ENCODE data around the gene GRID2IP.

Gene GRID2IP

DNA sequence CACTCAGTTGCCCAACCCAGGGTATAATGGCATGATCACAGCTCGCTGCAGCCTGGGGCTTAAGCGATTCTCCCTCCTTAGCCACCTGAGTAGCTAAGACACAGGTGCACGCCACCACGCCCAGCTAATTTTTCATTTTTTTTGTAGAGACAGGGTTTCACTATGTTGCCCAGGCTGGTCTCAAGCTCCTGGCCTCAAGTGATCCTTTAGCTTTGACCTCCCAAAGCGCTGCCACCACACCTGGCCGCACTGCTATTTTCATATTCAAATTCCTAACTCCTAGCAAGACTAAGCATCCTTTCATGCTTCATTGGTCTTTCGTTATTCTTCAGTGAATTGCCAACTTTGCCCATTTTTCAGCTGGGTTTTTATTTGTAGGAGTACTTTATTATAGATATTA is 73.1 kb downstream of the GRID2IP start:
- Histone ChIP-seq H3K4me2 (no peak overlapping the region; the same call in 1 of the 2 replicates), H3K27me3 (ENCODE audit: insufficient read depth, low read depth) (no peaks in the 10 kb centered on the region), H3K4me1 (ENCODE audit: low read depth, poor library complexity, severe bottlenecking) (peaks cover 41% of the 10 kb centered on the region), H3K27ac (no peak overlapping the region), H2AFZ (ENCODE audit: low read depth) (no peak overlapping the region), H4K20me1 (ENCODE audit: insufficient read depth) (peaks cover 35% of the 10 kb centered on the region), H3K36me3 (ENCODE audit: insufficient read depth) (0 out of 2 replicates have a peak, but pooled peaks cover 3% of the 10 kb centered on the region), H3K4me3 (IDR thresholded peaks at IDR 0.05; ENCODE audit: insufficient read depth, low read depth, low read length) (no peak overlapping the region), H3K79me2 (ENCODE audit: insufficient read depth, low read depth) (peaks cover 100% of the 10 kb centered on the region), H3K9ac (no peak overlapping the region)
- TF ChIP-seq, protein P1, sequence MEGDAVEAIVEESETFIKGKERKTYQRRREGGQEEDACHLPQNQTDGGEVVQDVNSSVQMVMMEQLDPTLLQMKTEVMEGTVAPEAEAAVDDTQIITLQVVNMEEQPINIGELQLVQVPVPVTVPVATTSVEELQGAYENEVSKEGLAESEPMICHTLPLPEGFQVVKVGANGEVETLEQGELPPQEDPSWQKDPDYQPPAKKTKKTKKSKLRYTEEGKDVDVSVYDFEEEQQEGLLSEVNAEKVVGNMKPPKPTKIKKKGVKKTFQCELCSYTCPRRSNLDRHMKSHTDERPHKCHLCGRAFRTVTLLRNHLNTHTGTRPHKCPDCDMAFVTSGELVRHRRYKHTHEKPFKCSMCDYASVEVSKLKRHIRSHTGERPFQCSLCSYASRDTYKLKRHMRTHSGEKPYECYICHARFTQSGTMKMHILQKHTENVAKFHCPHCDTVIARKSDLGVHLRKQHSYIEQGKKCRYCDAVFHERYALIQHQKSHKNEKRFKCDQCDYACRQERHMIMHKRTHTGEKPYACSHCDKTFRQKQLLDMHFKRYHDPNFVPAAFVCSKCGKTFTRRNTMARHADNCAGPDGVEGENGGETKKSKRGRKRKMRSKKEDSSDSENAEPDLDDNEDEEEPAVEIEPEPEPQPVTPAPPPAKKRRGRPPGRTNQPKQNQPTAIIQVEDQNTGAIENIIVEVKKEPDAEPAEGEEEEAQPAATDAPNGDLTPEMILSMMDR (conservative IDR thresholded peaks at IDR 0.05; ENCODE audit: low read depth, low read length): no peak

DNA sequence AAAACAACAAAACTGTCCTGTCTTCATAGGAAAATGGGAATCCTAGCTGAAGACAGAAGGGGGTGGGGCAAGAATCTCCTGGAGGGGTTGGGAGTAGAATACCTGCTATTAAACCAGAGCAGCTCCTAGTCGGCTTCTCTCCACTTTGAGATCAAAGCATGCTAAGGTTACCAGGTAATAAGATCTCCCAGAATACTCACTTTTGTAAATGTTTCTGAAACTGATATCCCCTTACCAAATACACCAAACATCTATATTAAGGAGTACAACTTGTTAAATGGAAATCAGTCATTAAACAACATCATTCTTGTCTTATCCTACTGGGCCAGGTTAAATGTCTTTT is 74.0 kb downstream of the GRID2IP start:
- TF ChIP-seq, protein P1 (conservative IDR thresholded peaks at IDR 0.05; ENCODE audit: low read depth, low read length): no peak

DNA sequence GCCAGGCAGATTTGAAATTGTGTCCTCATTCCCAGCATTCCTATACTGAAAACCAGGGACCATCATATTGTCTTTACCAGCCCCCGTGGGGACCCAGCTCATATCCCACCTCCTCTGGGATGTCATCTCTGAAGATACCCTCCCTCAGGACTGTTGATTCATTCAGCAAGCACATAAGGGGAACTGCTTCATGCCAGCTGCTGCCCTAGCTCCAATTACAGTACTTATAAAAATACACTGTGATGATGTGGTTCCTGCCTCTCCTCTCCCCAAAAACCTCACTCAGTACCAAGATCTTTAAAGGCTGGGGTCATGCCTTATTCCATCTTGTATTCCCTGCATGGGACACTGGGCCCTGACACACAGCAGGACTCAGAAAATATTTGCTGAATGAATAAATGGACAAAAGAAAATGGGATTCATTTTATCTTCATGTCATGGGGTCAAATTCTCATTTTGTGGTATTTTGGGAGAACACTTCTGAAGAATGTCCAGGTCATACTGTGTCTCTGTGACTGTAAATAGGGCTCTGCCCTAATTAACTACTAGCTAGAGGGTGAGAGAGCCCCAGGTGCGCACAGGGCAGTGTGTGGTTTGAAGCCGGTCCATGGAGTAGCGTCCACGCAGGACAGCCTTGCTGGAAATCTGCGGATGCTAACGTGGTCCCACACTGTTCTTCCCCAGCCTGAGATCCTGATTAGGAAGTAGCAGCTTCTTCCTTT is 74.5 kb downstream of the GRID2IP start:
- H3K4me1 ChIP-seq (ENCODE audit: low read depth, poor library complexity, severe bottlenecking): peaks cover 31% of the 10 kb centered on the region
- peaks cover 87% of the 10 kb centered on the region for H3K79me2 ChIP-seq (ENCODE audit: insufficient read depth, low read depth)
- no peak overlapping the region for H3K4me3 ChIP-seq (IDR thresholded peaks at IDR 0.05; ENCODE audit: insufficient read depth, low read depth, low read length)
- 0 out of 2 replicates have a peak, but pooled peaks cover 4% of the 10 kb centered on the region for H3K36me3 ChIP-seq (ENCODE audit: insufficient read depth)
- TF ChIP-seq, protein P1 (conservative IDR thresholded peaks at IDR 0.05; ENCODE audit: low read depth, low read length): no peak
- H2AFZ ChIP-seq (ENCODE audit: low read depth): no peak overlapping the region
- no peaks in the 10 kb centered on the region for H3K27me3 ChIP-seq (ENCODE audit: insufficient read depth, low read depth)
- no peak overlapping the region for H3K9ac ChIP-seq
- peaks cover 25% of the 10 kb centered on the region for H4K20me1 ChIP-seq (ENCODE audit: insufficient read depth)
- H3K4me2 ChIP-seq: no peak overlapping the region
- no peak overlapping the region for H3K27ac ChIP-seq

More for the DNA sequence above, 74.0 kb downstream of the GRID2IP start:
- 0 out of 2 replicates have a peak, but pooled peaks cover 4% of the 10 kb centered on the region for H3K36me3 ChIP-seq (ENCODE audit: insufficient read depth)
- peaks cover 34% of the 10 kb centered on the region for H3K4me1 ChIP-seq (ENCODE audit: low read depth, poor library complexity, severe bottlenecking)
- H3K4me2 ChIP-seq: no peak overlapping the region
- no peak overlapping the region for H3K4me3 ChIP-seq (IDR thresholded peaks at IDR 0.05; ENCODE audit: insufficient read depth, low read depth, low read length)
- no peak overlapping the region for H3K9ac ChIP-seq
- H3K27ac ChIP-seq: no peak overlapping the region
- H4K20me1 ChIP-seq (ENCODE audit: insufficient read depth): peaks cover 28% of the 10 kb centered on the region
- H3K79me2 ChIP-seq (ENCODE audit: insufficient read depth, low read depth): peaks cover 92% of the 10 kb centered on the region
- no peak overlapping the region for H2AFZ ChIP-seq (ENCODE audit: low read depth)
- no peaks in the 10 kb centered on the region for H3K27me3 ChIP-seq (ENCODE audit: insufficient read depth, low read depth)

- H2AFZ ChIP-seq (ENCODE audit: low read depth): no peak overlapping the region
- TF ChIP-seq, protein P1 (conservative IDR thresholded peaks at IDR 0.05; ENCODE audit: low read depth, low read length): no peak
- peaks cover 27% of the 10 kb centered on the region for H3K4me1 ChIP-seq (ENCODE audit: low read depth, poor library complexity, severe bottlenecking)
- H3K9ac ChIP-seq: no peak overlapping the region
- H3K4me2 ChIP-seq: no peak overlapping the region
- no peak overlapping the region for H3K27ac ChIP-seq
- H3K4me3 ChIP-seq (IDR thresholded peaks at IDR 0.05; ENCODE audit: insufficient read depth, low read depth, low read length): no peak overlapping the region
- peaks cover 25% of the 10 kb centered on the region for H4K20me1 ChIP-seq (ENCODE audit: insufficient read depth)
- H3K36me3 ChIP-seq (ENCODE audit: insufficient read depth): 0 out of 2 replicates have a peak, but pooled peaks cover 4% of the 10 kb centered on the region
- peaks cover 75% of the 10 kb centered on the region for H3K79me2 ChIP-seq (ENCODE audit: insufficient read depth, low read depth)
- no peaks in the 10 kb centered on the region for H3K27me3 ChIP-seq (ENCODE audit: insufficient read depth, low read depth)
Observed at GRCh38 chr7:6475433-6476186, 75.7 kb downstream of the GRID2IP start.

Measured in KMS-11 (cell line).